Neutrophil (primary cell): ENCODE measurements around the gene FAM114A2.

Source experiments
- H3K27ac ChIP-seq: fragments of 200-600 bp; sonication (generic); 2 replicates; pipeline ENCODE4 v1.5.1; 2016; ENCODE audit warnings: mild to moderate bottlenecking, moderate library complexity
- H3K27me3 ChIP-seq: fragments of 200-600 bp; sonication (generic); 2 replicates; pipeline ENCODE4 v1.6.0; 2016; ENCODE audit warnings: mild to moderate bottlenecking
- H3K36me3 ChIP-seq: fragments of 200-600 bp; sonication (generic); 2 replicates; pipeline ENCODE4 v1.5.1; 2017
- H3K4me1 ChIP-seq, 2 experiments: fragments of 200-600 bp in 1 of 2; sonication (generic) in 1 of 2; 1 replicate in 1 of 2; 2 replicates in 1 of 2; pipeline versions ENCODE4 v1.5.1 to v1.6.1; 2013 to 2016; ENCODE audit warnings: low read depth in 1 of 2, low read length in 1 of 2, mild to moderate bottlenecking in 1 of 2, moderate library complexity in 1 of 2; ENCODE audit not compliant: control insufficient read depth in 1 of 2, insufficient read depth in 1 of 2
- H3K4me3 ChIP-seq, 2 experiments: fragments of 200-600 bp in 1 of 2; sonication (generic) in 1 of 2; 1 replicate in 1 of 2; 2 replicates in 1 of 2; pipeline ENCODE4 v1.5.1; 2013 to 2016; ENCODE audit warnings: low read depth in 1 of 2, low read length in 1 of 2, mild to moderate bottlenecking in 1 of 2, moderate library complexity in 1 of 2
- H3K9me3 ChIP-seq: fragments of 200-600 bp; sonication (generic); 2 replicates; pipeline ENCODE4 v1.5.1; 2016
- CTCF ChIP-seq: fragments of 200-600 bp; sonication (generic); IDR thresholded peaks from 2 replicates; pipeline ENCODE4 v1.5.1; 2016; ENCODE audit warnings: antibody characterized with exemption

The FAM114A2 gene

GRCh38 chr5:153952893-153953292 lies 85.8 kb downstream of the FAM114A2 start:
- Histone ChIP-seq H3K27ac (no peak overlapping the region), H3K4me3 (no peak overlapping the region), H3K27me3 (no peaks in the 10 kb centered on the region), H3K9me3 (no peaks in the 10 kb centered on the region), H3K4me1 (no peaks in the 10 kb centered on the region), H3K36me3 (no peaks in the 10 kb centered on the region)
- no peak for TF ChIP-seq CTCF

DNA sequence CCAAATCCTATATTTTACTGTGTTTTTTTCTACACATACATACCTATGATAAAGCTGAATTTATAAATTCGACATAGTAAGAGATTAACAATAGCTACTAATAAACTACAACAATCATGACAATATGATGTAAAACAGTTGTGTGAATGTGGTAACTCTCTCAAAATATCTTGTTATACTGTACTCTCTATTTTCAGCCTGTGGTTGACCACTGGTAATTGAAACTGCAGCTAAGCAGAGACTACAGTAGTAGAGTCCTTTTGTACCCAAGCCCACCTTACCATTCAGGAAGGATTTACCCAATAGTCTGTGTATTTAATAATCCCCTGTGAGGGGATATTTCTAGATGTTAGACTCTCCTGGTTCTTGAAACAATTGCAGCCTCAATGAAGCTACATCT lies 86.7 kb downstream of the FAM114A2 start:
- H3K27ac ChIP-seq: no peak overlapping the region
- no peak overlapping the region for H3K4me3 ChIP-seq
- H3K36me3 ChIP-seq: no peaks in the 10 kb centered on the region
- H3K4me1 ChIP-seq: no peaks in the 10 kb centered on the region
- H3K9me3 ChIP-seq: no peaks in the 10 kb centered on the region
- TF ChIP-seq CTCF: no peak
- no peaks in the 10 kb centered on the region for H3K27me3 ChIP-seq

DNA sequence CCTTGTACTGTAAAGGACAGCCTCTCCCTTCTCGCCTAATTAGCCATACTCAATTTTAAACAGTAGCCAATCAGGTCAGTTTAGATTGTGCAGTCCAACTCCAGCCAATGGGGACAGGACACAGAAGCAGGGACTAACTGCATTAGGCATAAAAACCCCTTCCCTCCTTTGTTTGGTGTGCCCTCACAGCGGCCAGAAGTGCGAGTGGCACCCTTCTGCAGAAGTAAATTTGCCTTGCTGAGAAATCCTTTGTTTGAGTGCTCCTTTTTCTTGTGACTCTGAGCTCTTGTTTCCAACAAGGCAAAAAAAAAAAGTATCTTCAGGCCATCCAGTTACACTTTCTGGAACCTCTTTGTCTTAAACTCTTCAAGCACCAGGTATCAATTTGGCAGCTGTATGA lies 97.4 kb downstream of the FAM114A2 start:
- Histone ChIP-seq H3K4me1 (no peaks in the 10 kb centered on the region), H3K27me3 (no peaks in the 10 kb centered on the region), H3K27ac (no peak overlapping the region), H3K9me3 (no peaks in the 10 kb centered on the region), H3K4me3 (no peak overlapping the region), H3K36me3 (no peaks in the 10 kb centered on the region)
- TF ChIP-seq CTCF: no peak
